22Rv1 (cell line): ENCODE measurements around the gene VPS13D.
"Not testable (repeated sequence)": the region's sequence is repeated elsewhere in the genome, so short reads cannot be mapped to it uniquely, and the experiment has no call there.

Experiments
- H3K27ac ChIP-seq: fragments of 450-650 bp; 2 replicates; pipeline ENCODE4 v1.5.1; 2017
- ZFX ChIP-seq: fragments of 450-650 bp; IDR thresholded peaks from 2 replicates; pipeline ENCODE4 v1.6.1; 2017; ENCODE audit warnings: antibody characterized with exemption, borderline replicate concordance
- TF ChIP-seq, protein P1 (sequence below): fragments of 450-650 bp; IDR thresholded peaks from 2 replicates; pipeline ENCODE4 v1.5.1; 2017; ENCODE audit warnings: mild to moderate bottlenecking

VPS13D gene

DNA sequence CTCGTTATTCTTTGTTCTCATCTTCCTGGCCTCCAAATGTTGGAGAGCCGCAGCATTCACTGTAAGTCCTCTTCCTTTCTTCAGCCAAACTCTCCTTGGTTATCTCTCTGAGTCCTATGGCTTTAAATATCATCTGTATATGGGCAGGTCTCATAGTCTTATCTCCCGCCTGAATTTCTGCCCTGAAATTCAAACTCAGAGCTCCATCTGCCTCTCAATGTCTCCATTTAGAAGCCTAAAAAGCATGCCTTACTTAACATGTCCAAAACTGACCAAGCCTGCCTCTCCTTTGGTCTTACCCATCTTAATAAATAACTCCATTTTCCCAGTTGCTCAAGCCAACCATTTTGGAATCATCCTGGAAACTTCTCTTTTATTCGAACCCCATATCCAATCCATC is 307.5 kb downstream of the VPS13D start:
- no peak overlapping the region for H3K27ac ChIP-seq
- no peak for TF ChIP-seq ZFX
- TF ChIP-seq, protein P1, sequence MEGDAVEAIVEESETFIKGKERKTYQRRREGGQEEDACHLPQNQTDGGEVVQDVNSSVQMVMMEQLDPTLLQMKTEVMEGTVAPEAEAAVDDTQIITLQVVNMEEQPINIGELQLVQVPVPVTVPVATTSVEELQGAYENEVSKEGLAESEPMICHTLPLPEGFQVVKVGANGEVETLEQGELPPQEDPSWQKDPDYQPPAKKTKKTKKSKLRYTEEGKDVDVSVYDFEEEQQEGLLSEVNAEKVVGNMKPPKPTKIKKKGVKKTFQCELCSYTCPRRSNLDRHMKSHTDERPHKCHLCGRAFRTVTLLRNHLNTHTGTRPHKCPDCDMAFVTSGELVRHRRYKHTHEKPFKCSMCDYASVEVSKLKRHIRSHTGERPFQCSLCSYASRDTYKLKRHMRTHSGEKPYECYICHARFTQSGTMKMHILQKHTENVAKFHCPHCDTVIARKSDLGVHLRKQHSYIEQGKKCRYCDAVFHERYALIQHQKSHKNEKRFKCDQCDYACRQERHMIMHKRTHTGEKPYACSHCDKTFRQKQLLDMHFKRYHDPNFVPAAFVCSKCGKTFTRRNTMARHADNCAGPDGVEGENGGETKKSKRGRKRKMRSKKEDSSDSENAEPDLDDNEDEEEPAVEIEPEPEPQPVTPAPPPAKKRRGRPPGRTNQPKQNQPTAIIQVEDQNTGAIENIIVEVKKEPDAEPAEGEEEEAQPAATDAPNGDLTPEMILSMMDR = no peak

DNA sequence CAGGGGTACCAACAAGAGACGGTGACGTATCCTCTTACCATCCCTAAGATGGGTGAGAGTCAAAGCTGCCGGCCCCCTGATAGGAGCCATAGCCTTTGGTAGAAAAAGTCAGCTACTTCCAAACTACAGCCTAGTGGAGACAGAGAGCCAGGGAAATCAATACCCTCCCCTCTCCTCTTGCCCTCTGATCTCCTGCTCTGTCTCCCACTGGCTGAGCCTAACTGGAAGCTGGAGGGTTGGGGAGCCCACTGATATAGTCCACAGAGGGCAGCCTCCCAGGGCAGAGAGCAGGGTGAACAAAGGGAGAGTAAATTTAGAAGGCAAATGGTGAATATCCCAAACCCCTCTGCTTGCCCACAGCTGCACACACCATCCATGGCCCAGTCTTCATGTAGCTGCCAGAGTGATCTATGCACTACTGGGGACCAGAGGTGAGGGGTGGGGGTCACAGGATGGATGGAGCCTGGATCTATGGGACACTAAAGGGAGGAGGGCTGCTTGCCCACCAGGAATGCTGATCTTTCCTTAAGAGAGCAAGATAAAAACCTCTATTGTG is 308.2 kb downstream of the VPS13D start:
- TF ChIP-seq, protein P1 = no peak
- no peak for TF ChIP-seq ZFX
- no peak overlapping the region for H3K27ac ChIP-seq

DNA sequence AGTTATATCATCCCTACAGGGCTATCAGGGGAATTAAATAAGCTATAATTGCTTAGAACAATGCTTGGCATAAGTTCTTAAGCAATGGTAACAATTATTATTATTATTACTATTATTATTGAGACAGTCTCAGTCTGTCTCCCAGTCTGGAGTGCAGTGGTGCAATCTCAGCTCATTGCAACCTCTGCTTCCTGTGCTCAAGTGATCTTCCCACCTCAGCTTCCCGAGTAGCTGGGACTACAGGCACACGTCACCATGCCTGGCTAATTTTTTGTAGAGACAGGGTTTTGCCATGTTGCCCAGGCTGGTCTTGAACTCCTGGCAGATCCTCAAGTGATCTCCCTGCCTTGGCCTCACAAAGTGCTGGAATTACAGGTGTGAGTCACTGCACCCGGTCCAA is 308.7 kb downstream of the VPS13D start:
- H3K27ac ChIP-seq = not testable (repeated sequence)

DNA sequence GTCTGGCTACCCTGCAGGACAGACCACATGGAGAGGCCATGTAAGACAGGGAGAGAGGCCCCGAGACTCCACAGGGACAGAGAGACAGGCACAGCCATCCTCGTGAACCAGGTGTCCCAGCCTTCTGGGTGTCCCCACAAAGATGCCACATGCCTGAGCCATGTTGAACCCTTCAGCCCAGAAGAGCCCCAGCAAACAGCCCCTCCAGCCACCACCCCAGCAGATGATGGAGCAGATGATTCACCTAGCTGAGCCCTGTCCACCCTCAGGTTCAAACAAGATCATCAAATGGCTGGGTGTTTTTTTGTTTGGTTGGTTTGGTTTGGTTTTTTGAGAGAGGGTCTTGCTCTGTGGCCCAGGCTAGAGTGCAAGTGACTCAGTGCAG is 309.5 kb downstream of the VPS13D start:
- H3K27ac ChIP-seq = no peak overlapping the region

DNA sequence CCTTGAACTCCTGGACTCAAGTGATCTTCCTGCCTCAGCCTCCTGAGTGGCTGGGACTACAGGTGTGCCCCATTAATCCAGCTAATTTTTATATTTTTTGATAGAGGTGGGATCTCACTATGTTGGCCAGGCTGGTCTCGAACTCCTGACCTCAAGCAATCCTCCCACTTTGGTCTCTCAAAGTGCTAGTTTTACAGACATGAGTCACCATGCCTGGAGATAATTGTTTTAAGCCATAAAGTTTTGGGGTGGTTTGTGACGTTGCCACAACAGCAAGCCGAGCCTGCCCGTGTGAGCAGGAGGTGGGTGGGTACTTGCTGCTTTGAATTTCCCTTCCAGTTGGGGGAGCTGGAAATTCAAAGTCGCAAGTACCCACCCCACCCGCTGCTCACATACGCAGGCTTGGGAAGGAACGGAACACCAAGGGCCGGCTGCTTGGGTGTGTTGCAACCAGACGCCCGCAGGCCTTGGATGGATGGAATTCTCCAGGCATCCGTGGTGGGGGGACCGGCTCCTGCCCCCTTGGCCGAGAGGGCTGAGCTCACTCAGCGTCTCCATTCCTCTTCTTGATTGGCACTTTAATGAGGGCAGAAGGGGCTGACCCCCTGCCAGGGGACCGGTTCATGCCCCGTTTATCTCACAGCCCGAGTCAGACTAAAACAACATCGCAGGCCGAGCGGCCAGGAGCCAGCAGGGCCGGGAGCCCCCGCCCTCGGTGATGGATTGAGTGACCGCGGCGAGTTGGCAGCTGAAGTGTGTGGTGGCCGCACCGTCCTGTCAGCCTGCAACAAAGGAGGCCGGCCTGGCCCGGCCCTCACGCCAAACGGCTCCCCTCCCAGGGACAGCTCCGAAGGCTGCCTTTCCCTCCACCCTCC is 310.1 kb downstream of the VPS13D start:
- no peak for TF ChIP-seq ZFX
- TF ChIP-seq, protein P1 = no peak
- no peak overlapping the region for H3K27ac ChIP-seq

More for the DNA sequence above, 309.5 kb downstream of the VPS13D start:
- TF ChIP-seq, protein P1 = no peak
- TF ChIP-seq ZFX = no peak

DNA sequence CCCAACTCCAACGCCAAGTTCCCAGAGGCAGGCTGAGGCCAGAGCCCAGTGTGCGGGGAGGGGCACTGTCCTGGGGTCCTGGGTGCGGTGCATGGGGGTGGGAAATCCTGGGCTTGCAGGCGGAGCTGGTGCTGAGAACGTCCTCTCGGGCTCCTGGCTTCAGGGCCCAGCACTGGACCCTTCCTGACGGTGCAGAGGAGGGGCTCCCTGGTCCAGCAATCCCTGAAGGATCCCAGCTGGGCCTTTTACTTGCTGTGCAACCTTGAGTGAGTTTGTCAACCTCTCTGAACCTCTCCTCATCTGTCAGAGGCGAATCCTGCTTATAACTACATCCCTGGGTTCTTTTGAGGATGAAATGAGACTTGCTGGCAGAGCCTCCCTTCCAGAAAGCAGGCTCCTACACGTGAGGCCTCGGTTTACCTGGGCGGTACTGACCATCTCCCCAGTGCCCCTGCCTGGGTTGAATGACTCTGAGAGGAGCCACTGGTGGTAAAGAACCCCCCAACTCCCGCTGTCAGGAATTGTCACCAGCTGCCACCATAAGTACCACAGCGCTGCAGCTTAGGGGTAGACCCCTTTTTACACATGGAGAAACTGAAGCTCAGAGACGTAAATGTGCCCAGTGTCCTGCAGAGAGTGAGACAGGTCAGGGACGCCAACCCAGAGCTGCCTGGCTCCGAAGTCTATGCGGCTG is 310.9 kb downstream of the VPS13D start:
- TF ChIP-seq, protein P1 = no peak
- TF ChIP-seq ZFX = no peak
- H3K27ac ChIP-seq = no peak overlapping the region

DNA sequence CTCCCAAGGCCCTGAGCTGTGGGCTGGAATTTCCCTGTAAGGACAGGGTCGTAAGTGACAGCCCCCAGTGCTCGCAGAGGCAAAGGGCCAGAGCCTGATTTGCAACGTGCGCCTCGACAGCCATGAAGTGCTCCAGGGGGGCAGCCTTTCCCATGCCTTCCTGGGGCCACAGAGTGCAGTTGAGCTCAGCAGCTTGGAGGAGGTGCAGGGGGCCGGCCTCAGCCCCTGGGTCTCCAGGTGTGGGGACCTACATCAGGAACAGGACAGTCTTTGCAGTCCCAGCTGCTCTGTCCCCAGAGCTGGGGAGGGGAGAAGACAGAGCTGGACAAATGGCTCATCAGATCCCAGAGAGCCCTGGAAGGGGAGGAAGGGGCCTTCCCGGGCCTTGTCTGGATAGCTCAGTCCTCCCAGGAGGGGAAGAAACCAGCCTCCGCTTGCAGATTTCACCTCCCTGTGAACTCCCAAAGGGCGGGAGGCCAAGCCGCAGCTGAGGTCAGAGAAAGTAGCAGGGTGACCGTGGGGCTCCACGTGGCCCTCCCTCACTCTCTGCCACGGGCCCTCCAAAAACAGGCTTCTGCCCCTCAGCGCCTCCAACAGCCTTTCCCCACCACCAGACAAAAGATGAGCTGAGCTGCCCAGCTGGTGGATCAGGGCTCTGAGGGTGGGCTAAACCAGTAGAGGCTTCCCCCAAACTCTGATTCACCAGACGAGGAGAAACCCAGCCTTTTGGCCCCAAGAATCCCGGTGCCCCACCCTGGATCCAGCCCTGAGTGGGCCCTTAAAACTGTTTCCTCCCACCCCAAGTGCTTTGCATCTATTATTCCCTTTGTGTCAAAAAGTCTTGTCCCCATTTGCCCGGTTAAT is 311.7 kb downstream of the VPS13D start:
- TF ChIP-seq ZFX = no peak
- TF ChIP-seq, protein P1 = no peak

More for the DNA sequence above, 311.7 kb downstream of the VPS13D start:
- no peak overlapping the region for H3K27ac ChIP-seq
